SK-N-SH (cell line): ENCODE measurements around the gene AREL1. TPM values are rescaled to one million over a fixed set of nuclear protein-coding genes. Genes with fewer than 3 reads are reported as not detected.

Experiments
- CTCF ChIA-PET: fragments of 300-600, 350-600 bp; formaldehyde crosslinking; extraction: SDS; loops from one replicate; lab custom pipeline; 2021; lab: Yijun Ruan, JAX
- POLR2A ChIA-PET: fragments of 350-600 bp; sonication (Branson Sonifier 250); formaldehyde crosslinking; extraction: SDS; loops from one replicate; lab custom pipeline; 2020; ENCODE audit warnings: antibody characterized with exemption, inconsistent platforms; lab: Yijun Ruan, JAX
- DNase-seq: peaks from one replicate; pipeline ENCODE4 v3.0.0; 2012
- H2AFZ ChIP-seq: fragments of 200-600 bp; sonication (generic); 2 replicates; pipeline ENCODE4 v1.8.1; 2016; ENCODE audit warnings: antibody characterized with exemption, mild to moderate bottlenecking, low read depth
- H3F3A ChIP-seq: fragments of 200-600 bp; sonication (generic); replicated peaks from 2 replicates; pipeline ENCODE3; 2016; ENCODE audit warnings: antibody characterized with exemption, mild to moderate bottlenecking; ENCODE audit not compliant: insufficient read depth
- H3K27ac ChIP-seq, 2 experiments: fragments of 200-500 bp in 1 of 2; fragments of 200-600 bp in 1 of 2; sonication (Bioruptor generic) in 1 of 2; sonication (generic), shearing (Covaris generic) in 1 of 2; 2 replicates each; pipeline versions ENCODE4 v1.5.1 to v1.6.1; 2014 to 2016; ENCODE audit warnings: low read depth in 2 of 2, inconsistent platforms in 1 of 2, low read length in 1 of 2, mild to moderate bottlenecking in 1 of 2, mixed read lengths in 1 of 2
- H3K27me3 ChIP-seq: fragments of 200-600 bp; sonication (generic), shearing (Covaris generic); 2 replicates; pipeline ENCODE4 v1.6.1; 2016; ENCODE audit warnings: mixed run types; ENCODE audit not compliant: insufficient read depth
- H3K36me3 ChIP-seq, 2 experiments: fragments of 200-500 bp in 1 of 2; fragments of 200-600 bp in 1 of 2; sonication (Bioruptor generic) in 1 of 2; sonication (generic) in 1 of 2; replicated peaks in 1 of 2; 2 replicates each; pipeline versions ENCODE3 to v1.5.1; 2014 to 2016; ENCODE audit warnings: low read length in 1 of 2, mild to moderate bottlenecking in 1 of 2; ENCODE audit not compliant: insufficient read depth in 2 of 2, control insufficient read depth in 1 of 2
- H3K4me1 ChIP-seq, 2 experiments: fragments of 200-500 bp in 1 of 2; fragments of 200-600 bp in 1 of 2; sonication (Bioruptor generic) in 1 of 2; sonication (generic), shearing (Covaris generic) in 1 of 2; 2 replicates each; pipeline versions ENCODE4 v1.5.1 to v1.6.1; 2014 to 2016; ENCODE audit warnings: low read depth in 1 of 2, low read length in 1 of 2, mixed run types in 1 of 2; ENCODE audit not compliant: insufficient read depth in 2 of 2, control insufficient read depth in 1 of 2
- H3K4me2 ChIP-seq: fragments of 200-600 bp; sonication (generic), shearing (Covaris generic); 2 replicates; pipeline ENCODE4 v1.6.1; 2017; ENCODE audit warnings: mixed run types
- H3K4me3 ChIP-seq, 2 experiments: fragments of 200-500 bp in 1 of 2; fragments of 200-600 bp in 1 of 2; sonication (Bioruptor generic) in 1 of 2; sonication (generic), shearing (Covaris generic) in 1 of 2; 2 replicates each; pipeline versions ENCODE4 v1.5.1 to v1.8.1; 2014 to 2016; ENCODE audit warnings: low read depth in 2 of 2, inconsistent platforms in 1 of 2, low read length in 1 of 2, mild to moderate bottlenecking in 1 of 2, mixed read lengths in 1 of 2, moderate library complexity in 1 of 2
- H3K79me2 ChIP-seq: fragments of 200-600 bp; sonication (generic); 2 replicates; pipeline ENCODE4 v1.8.1; 2017; ENCODE audit warnings: mild to moderate bottlenecking; ENCODE audit not compliant: insufficient read depth
- H3K9ac ChIP-seq: fragments of 200-600 bp; sonication (generic); 2 replicates; pipeline ENCODE4 v1.6.1; 2017; ENCODE audit warnings: mixed run types
- H3K9me2 ChIP-seq: fragments of 200-600 bp; sonication (generic); 2 replicates; pipeline ENCODE4 v1.6.1; 2017; ENCODE audit warnings: mixed run types
- H3K9me3 ChIP-seq: fragments of 200-600 bp; sonication (generic); 2 replicates; pipeline ENCODE4 v1.6.1; 2017; ENCODE audit warnings: mixed run types, mild to moderate bottlenecking, moderate library complexity
- H4K20me1 ChIP-seq: fragments of 200-600 bp; sonication (generic); 2 replicates; pipeline ENCODE4 v1.6.1; 2017; ENCODE audit warnings: mild to moderate bottlenecking, mixed run types; ENCODE audit not compliant: insufficient read depth
- CHD2 ChIP-seq: fragments of 150-350 bp; IDR thresholded peaks from 2 replicates; pipeline ENCODE4 v1.6.1; 2018; ENCODE audit warnings: low read length; ENCODE audit not compliant: partially characterized antibody
- ELF1 ChIP-seq: IDR thresholded peaks from 2 replicates; pipeline ENCODE4 v1.4.0; 2012
- EP300 ChIP-seq, 2 experiments: IDR thresholded peaks; 2 replicates each; pipeline versions ENCODE4 v1.4.0 to v1.6.1; 2012; ENCODE audit warnings: borderline replicate concordance in 1 of 2, low read depth in 1 of 2, low read length in 1 of 2
- EZH2phosphoT487 ChIP-seq: fragments of 200-600 bp; sonication (generic); IDR thresholded peaks from 2 replicates; pipeline ENCODE4 v1.6.1; 2017; ENCODE audit warnings: low read depth, mixed run types, mild to moderate bottlenecking, antibody characterized with exemption, moderate library complexity, borderline replicate concordance
- FOXJ3 ChIP-seq: sonication (generic); formaldehyde crosslinking; IDR thresholded peaks from 2 replicates; pipeline ENCODE4 v1.5.1; 2020; ENCODE audit warnings: mild to moderate bottlenecking, missing genetic modification reagents
- GABPA ChIP-seq: IDR thresholded peaks from 2 replicates; pipeline ENCODE4 v1.4.0; 2012; ENCODE audit warnings: low read depth, mild to moderate bottlenecking
- GATA2 ChIP-seq: sonication (generic); formaldehyde crosslinking; IDR thresholded peaks from 2 replicates; pipeline ENCODE4 v1.5.0; 2020; ENCODE audit warnings: mild to moderate bottlenecking, missing genetic modification reagents
- IRF3 ChIP-seq: fragments of 150-350 bp; IDR thresholded peaks from 2 replicates; pipeline ENCODE4 v1.6.1; 2016; ENCODE audit warnings: mild to moderate bottlenecking, low read depth, low read length
- JUND ChIP-seq: IDR thresholded peaks from 2 replicates; pipeline ENCODE4 v1.4.0; 2012
- MAX ChIP-seq: IDR thresholded peaks from 2 replicates; pipeline ENCODE4 v1.4.0; 2012; ENCODE audit warnings: low read depth
- MEF2A ChIP-seq: IDR thresholded peaks from 2 replicates; pipeline ENCODE4 v1.4.0; 2012; ENCODE audit warnings: low read depth, borderline replicate concordance
- MXI1 ChIP-seq: IDR thresholded peaks from 2 replicates; pipeline ENCODE4 v1.6.1; 2012; ENCODE audit warnings: mild to moderate bottlenecking, low read depth, low read length, improper control_type of control experiment
- NFIC ChIP-seq: IDR thresholded peaks from 2 replicates; pipeline ENCODE4 v1.4.0; 2012; ENCODE audit warnings: borderline replicate concordance
- NRF1 ChIP-seq: IDR thresholded peaks from 2 replicates; pipeline ENCODE4 v1.6.1; 2012; ENCODE audit warnings: low read depth, mild to moderate bottlenecking, low read length
- PBX3 ChIP-seq: IDR thresholded peaks from 2 replicates; pipeline ENCODE4; 2012
- POLR2AphosphoS5 ChIP-seq: IDR thresholded peaks from 2 replicates; pipeline ENCODE4 v1.6.1; 2012; ENCODE audit warnings: low read depth, low read length
- RAD21 ChIP-seq: IDR thresholded peaks from 2 replicates; pipeline ENCODE4 v1.6.1; 2012; ENCODE audit warnings: mild to moderate bottlenecking, low read length
- RCOR1 ChIP-seq: fragments of 150-350 bp; IDR thresholded peaks from 2 replicates; pipeline ENCODE4 v1.6.1; 2017; ENCODE audit warnings: antibody characterized with exemption, low read length
- REST ChIP-seq: IDR thresholded peaks from 2 replicates; pipeline ENCODE4 v1.6.1; 2012; ENCODE audit warnings: mild to moderate bottlenecking, low read depth, low read length, moderate library complexity
- RFX5 ChIP-seq: IDR thresholded peaks from 2 replicates; pipeline ENCODE4 v1.6.1; 2012; ENCODE audit warnings: mild to moderate bottlenecking, improper control_type of control experiment, low read length
- SIN3A ChIP-seq: IDR thresholded peaks from 2 replicates; pipeline ENCODE4 v1.6.1; 2012; ENCODE audit warnings: low read depth, mild to moderate bottlenecking, low read length, moderate library complexity, borderline replicate concordance
- SMC3 ChIP-seq: IDR thresholded peaks from 2 replicates; pipeline ENCODE4 v1.6.1; 2012; ENCODE audit warnings: low read depth, low read length, improper control_type of control experiment
- TAF1 ChIP-seq: IDR thresholded peaks from 2 replicates; pipeline ENCODE4 v1.6.1; 2012; ENCODE audit warnings: low read depth, mild to moderate bottlenecking, low read length, moderate library complexity, borderline replicate concordance
- TCF12 ChIP-seq: IDR thresholded peaks from 2 replicates; pipeline ENCODE4 v1.4.0; 2012
- TEAD4 ChIP-seq: IDR thresholded peaks from 2 replicates; pipeline ENCODE4 v1.4.0; 2012; ENCODE audit warnings: mild to moderate bottlenecking, borderline replicate concordance; ENCODE audit not compliant: insufficient read depth
- USF2 ChIP-seq: fragments of 150-350 bp; IDR thresholded peaks from 2 replicates; pipeline ENCODE4 v1.6.1; 2017; ENCODE audit warnings: antibody characterized with exemption, low read length, low read depth, borderline replicate concordance
- YY1 ChIP-seq: IDR thresholded peaks from 2 replicates; pipeline ENCODE4 v1.4.0; 2012; ENCODE audit warnings: low read depth, mild to moderate bottlenecking
- WGBS: methylation state at CpG from one replicate; pipeline ENCODE4 v1.1.6; 2017; ENCODE audit warnings: low lambda C conversion rate; 5-methylcytosine and 5-hydroxymethylcytosine counted together
- polyA plus RNA-seq, 3 experiments: library from polyadenylated mRNA; depleted of rRNA; stranded (reverse); fragments of >200 nt; gene quantifications; 2 replicates each; pipeline ENCODE4 v1.2.3, GENCODE V29; 2012

The AREL1 gene
- polyA plus RNA-seq, 1 of the 3 experiments (the other 2 are of a cell fraction), result 35.1 TPM

GRCh38 chr14:74673768-74674167 lies 39.1 kb downstream of the AREL1 start:
- peaks cover 61 to 76% of the 10 kb centered on the region in 2 experiments for H3K36me3 ChIP-seq
- POLR2A ChIA-PET, result no interaction called here

More at GRCh38 chr14:74673768-74674167, 39.1 kb downstream of the AREL1 start:
- H4K20me1 ChIP-seq, result no peaks in the 10 kb centered on the region
- TF ChIP-seq YY1, result no peak
- TF ChIP-seq EZH2phosphoT487, result no peak
- no peak for TF ChIP-seq MEF2A
- no peak for TF ChIP-seq RFX5
- no peak for TF ChIP-seq NRF1
- TF ChIP-seq EP300 (IDR thresholded peaks at IDR 0.05; ENCODE audit: borderline replicate concordance in 1 of 2, low read depth in 1 of 2, low read length in 1 of 2), result no peak; a peak in 1 of 4 replicates
- TF ChIP-seq REST, result no peak
- TF ChIP-seq SIN3A, result no peak
- TF ChIP-seq PBX3, result peak; percentile 24; the same call in 1 of the 2 replicates
- TF ChIP-seq TCF12, result peak; percentile 75
- no peak for TF ChIP-seq CHD2
- 0 out of 2 replicates have a peak, but pooled peaks have one; percentile 15 for TF ChIP-seq NFIC
- TF ChIP-seq ELF1, result no peak
- no peak for TF ChIP-seq MAX
- no peak for TF ChIP-seq FOXJ3
- TF ChIP-seq SMC3, result no peak
- TF ChIP-seq POLR2AphosphoS5, result no peak
- TF ChIP-seq TAF1, result no peak
- no peak for TF ChIP-seq RCOR1
- TF ChIP-seq JUND, result no peak
- TF ChIP-seq TEAD4, result no peak
- no peak for TF ChIP-seq GABPA
- TF ChIP-seq USF2, result no peak
- TF ChIP-seq GATA2, result no peak
- TF ChIP-seq RAD21, result no peak
- TF ChIP-seq IRF3, result no peak
- TF ChIP-seq MXI1, result no peak
- peaks cover 8% of the 10 kb centered on the region; the same call in 1 of the 2 replicates for H3K79me2 ChIP-seq
- 76% methylated on average over 4 of the region's 4 CpGs for WGBS
- H3K9me2 ChIP-seq, result no peaks in the 10 kb centered on the region
- no peaks in the 10 kb centered on the region for H3K27me3 ChIP-seq
- H3F3A ChIP-seq, result peaks cover 45% of the 10 kb centered on the region
- peaks cover 0 to 14% of the 10 kb centered on the region in 2 experiments; a peak in 1 of 4 replicates for H3K4me1 ChIP-seq
- CTCF ChIA-PET, result no interaction called here
- no peaks in the 10 kb centered on the region for H3K9me3 ChIP-seq
- H3K27ac ChIP-seq, result peak overlapping the region; percentile 45 to 90; a peak in 3 of 4 replicates
- H3K4me3 ChIP-seq, result no peak overlapping the region
- no peak overlapping the region for H3K9ac ChIP-seq
- no peak overlapping the region for H3K4me2 ChIP-seq
- no peak overlapping the region for H2AFZ ChIP-seq
- DNase-seq, result no peak
